Sigmoid colon (tissue), 4 donors: ENCODE data around the gene CAPZA1.
"Not testable (repeated sequence)": the region's sequence is repeated elsewhere in the genome, so short reads cannot be mapped to it uniquely, and the experiment has no call there.

ENCODE experiments used
- CTCF ChIP-seq, 4 experiments: fragments of 450-650 bp in 3 of 4; fragments of 200-600 bp in 1 of 4; IDR thresholded peaks; one replicate each; pipeline ENCODE4 v1.5.1; 2016 to 2019; ENCODE audit warnings: antibody characterized with exemption in 4 of 4, mild to moderate bottlenecking in 3 of 4, moderate library complexity in 2 of 4
- POLR2AphosphoS5 ChIP-seq, 4 donors: sonication (generic); formaldehyde crosslinking; IDR thresholded peaks; one replicate each; pipeline ENCODE4 v1.6.1; 2017; ENCODE audit warnings: antibody characterized with exemption in 4 of 4

- not testable (repeated sequence) for TF ChIP-seq CTCF, POLR2AphosphoS5 (IDR thresholded peaks at IDR 0.05)
These were observed 20.8 kb downstream of the CAPZA1 start for GRCh38 chr1:112640437-112640836.
